Stimulated activated CD8-positive, alpha-beta memory T cell treated with anti-CD3 and anti-CD28 coated beads, Interleukin-15, amount 100 ng/mL, for 1 hour (primary cell): ENCODE measurements around the gene HLF.

Experiments used
- DNase-seq: peaks from one replicate; pipeline ENCODE4 v3.0.0-alpha.2; 2020; ENCODE audit warnings: low read depth

The HLF gene

DNA sequence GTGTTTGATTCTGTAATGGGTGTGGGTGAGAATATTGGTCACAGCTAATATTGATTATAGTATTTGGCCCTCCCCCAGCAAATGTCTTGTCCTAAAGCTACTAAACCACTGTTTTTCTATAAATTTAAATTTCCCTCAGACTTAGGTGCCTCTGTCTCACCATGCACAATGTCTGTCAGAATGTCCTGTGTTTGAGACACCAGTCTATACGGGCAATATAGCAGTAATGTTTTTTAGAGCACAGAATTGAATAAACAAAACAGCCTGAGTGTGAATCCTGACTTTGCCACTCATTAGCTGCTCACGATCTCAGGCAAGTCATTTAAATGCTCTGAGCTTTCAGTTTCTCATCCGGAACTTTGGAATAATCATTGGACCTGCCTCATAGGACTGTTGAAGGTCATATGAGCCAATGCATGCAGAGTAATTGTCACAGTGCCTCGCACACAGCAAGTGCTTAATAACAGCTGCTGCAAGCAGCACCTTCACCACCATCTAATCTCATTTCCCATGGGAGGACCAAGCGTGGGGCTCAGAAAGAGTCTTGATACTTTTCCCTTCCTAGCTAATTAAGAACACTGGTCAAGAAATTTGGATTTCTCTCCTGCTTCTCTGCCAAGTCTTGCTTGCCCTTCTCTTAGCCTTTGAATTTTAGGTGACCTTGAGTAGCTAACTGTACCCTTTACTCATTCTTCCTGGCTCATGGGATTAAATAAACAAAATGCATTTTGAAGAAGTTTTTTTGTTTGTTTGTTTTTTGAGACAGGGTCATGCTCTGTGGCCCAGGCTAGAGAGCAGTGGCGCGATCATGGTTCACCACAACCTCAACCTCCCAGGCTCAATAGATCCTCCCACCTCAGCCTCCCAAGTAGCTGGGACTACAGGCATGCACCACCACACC, 9.8 kb downstream of the HLF start:
- no peak for DNase-seq

DNA sequence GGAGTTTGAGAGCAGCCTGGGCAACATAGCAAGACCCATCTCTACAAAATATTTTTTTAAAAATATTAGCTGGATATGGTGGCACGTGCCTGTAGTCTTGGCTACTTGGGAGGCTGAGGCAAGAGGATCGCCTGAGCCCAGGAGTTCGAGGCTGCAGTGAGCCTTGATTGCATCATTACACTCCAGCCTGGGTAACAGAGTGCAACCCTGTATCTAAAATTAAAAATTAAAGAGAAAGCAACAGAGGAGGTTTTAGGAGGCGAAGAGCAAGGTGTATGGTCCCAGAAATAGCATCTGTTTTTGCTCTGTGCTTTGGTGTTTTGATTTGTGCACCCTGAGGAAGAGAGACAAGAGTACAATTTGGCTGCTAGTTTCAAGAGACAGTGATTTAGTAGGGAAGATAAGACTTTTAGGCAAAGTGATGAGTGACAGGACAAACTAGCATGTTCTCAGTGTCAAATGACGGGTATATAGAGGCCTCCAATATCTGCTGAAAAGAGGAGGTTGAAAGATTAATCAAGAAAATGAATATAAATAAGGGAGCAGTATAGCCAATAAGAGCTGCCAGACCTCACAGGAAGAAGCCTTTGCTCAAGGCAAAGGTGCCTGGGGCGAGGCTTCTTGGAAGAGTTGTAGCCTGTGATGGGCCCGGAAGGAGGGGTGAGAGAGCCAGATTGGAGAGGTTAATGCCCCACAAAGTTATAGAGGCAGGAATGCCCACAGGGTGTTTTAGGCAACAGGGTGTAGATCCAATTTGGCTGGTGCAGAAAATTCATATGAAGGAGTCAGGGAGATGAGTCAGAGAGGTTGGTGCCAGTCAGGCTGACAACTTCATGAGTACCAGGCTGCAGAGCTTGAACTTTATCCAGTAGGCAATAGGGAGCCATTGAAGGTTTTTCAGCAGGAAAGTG, 11.4 kb downstream of the HLF start:
- DNase-seq, result no peak

DNA sequence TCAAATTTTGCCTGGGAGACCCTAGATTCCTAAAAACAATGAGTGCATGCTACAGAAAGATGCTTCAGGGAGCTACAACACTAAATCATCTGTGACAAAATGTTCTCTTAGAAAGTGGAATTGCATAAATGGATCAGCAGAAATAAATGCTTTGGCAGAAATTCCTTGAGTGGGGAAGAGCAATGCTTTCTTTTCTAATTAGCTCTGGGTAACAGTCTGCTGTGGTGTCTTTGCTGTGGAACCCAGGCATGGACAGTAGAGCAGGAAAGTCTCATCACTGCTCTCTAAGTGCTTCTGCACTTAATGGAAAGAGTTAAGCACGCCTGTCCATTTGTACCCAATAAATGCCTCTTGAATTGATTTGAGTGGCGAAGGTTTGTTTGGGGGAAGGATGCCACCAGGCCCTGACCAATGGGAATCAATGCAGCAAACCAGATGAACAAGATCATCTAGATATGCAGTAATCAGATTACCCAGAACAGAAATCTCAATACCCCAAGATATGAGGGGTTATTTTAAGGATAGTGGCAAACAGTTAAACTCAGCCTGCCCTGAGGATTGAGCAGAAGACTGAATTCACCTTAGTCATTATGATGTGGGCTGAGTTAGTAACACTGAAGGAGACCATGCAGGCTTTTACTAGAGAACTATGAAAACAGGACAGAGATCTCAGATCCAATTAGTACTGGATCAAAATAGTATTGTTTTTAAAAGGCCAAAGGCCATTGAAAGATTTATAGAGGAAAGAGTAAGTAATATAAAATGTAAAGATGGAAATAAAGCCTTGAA, 13.6 kb downstream of the HLF start:
- no peak for DNase-seq

DNA sequence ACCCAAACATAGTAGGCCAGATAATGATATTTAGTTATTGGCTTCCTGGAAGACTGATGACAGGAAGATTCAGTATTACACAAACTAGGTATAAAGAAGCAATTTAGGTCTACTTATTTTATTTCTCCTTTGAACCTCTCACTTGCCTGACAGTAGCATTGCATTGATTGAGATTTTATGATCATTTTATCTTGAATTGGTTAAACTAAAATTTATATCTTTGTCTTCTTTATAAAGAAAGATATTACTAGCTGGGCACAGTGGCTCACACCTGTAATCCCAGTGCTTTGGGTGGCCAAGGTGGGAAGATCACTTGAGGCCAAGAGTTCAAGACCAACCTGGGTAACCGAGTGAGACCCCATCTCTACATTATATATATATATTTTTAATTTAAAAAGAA, 14.4 kb downstream of the HLF start:
- DNase-seq, result no peak

DNA sequence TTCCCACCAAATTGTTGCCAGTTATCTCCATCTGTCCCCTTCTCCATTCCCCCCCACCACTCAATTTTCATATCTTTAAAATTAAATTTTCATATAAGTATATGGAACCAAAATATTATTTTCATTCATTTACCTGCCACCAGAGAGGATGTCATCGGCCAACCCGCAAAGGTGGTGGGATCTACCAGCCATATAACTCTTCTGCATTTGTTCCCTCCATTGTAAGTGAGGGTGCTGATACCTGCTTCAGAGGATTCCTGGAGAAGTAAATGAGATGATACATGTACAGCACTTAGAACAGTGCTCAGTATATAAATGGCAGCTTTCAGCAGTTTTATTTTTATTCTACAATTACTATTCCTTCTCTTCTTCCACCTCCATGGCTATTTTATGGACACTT, 15.0 kb downstream of the HLF start:
- no peak for DNase-seq

DNA sequence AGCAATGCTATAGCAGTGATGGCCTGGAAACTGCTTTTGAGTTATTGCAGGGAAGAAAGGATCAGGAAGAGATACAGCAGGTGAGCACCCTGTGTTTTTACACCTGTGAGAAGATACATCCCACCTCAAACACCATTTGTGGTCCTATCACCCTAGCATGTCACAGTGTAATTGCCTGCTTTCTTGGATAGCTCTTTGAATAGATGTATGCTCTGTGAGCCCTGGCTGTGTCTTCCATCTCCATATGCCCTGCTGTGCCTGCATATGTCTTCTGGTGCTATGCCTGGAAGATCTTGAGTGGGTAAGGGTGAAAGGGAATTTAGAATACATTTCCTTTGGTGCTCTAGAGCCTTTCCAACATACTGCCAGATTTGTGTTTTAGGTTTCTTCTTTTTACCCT, 15.5 kb downstream of the HLF start:
- no peak for DNase-seq

DNA sequence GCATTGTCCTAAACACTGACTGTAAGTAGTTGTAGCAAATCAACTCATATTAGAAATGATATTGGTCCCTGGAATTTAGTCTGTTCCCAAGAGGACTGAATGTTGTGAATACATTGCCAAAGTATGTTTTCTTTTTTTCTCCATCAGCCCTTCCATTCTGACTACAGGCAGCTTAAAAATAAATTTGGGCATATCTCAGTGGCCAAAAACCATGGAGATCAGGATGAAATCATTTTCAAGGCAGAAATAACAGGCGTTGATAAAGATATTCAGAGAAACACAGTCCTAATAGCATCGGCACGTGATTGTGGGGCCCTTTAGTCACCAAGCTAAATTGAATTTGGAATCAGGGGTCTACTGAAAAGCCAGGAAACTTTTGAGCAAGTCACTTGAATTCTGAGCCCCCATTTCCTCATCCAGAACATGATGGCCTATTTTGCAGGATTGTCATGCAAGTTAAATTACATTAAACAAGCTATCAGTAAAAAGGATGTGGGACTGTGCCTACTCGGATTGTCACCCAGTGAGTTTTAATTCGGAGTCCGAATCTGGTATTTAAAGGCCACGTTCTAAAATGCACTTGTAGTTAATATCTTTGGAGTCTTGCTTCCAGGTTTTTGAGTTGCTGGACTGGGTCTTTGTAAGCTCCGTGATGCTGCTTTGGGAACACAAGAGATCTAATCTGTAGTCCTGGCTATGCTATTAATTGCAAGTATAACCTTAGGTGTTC, 17.1 kb downstream of the HLF start:
- no peak for DNase-seq

DNA sequence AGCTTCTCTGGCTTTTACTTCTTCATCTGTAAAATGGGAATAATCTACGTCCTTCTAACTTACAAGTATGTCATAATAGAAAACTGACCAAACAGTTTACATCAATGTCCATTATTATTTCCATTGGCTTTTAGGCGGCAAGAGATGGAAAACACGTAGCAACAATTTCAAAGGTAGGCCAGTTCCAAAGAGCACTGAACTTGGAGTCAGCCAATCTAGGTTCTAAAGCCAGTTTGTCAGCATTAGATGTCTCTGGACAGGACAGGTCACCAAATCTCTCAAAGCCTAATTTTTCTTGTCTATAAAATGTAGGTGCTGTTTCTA, 17.6 kb downstream of the HLF start:
- no peak for DNase-seq

DNA sequence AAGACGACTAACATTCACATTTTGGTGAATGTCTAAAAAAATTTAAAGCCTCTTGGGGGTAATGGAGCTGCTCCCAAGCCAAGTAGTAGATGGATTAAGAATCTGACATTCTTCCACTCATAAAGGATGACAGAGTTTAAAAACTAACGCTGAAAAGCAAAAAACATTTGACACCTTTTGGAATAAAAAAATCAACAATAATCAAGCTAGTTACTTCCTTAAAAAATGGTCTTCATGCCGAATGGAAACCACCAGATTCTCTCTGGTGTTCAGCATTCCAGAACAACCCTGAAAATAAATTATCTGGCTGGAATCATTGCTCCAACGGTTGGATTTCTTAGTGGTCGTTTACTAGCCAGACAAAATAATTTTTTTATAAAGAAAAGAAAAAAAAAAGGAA, 18.0 kb downstream of the HLF start:
- no peak for DNase-seq

DNA sequence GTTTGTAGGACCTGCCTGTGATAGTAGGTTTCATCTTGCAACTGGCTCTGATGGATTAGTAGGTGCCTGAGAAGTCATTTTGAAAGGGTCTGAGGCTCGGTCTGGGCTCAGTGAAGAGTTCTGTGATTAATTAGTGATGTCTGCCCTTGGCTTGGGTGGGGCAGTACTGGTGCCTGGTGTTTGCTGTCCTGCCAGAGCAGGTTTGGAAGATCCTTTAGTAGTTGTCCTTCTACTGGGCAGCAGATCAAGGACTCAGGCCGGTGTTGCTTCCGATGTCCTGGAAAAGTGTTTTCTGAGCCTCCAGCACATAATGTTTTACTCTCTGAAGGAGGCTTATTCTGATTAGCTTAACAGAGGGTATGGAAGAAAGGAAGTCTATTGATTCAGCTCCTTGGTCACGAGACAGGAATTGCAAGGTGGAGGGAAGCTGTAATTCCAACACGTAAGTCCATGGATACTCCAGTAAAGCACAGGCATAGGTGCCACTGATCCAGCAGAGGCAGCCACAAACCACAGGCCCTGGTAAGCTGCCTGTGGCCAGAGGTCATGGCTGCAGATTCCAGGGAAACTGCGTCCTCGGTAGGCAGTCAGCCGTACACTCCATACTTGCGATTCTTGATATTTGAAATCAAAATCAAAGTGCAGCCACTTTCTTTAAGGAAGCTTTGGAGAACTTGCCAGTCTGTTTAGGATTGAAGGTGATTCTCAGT, 18.7 kb downstream of the HLF start:
- DNase-seq, result no peak

DNA sequence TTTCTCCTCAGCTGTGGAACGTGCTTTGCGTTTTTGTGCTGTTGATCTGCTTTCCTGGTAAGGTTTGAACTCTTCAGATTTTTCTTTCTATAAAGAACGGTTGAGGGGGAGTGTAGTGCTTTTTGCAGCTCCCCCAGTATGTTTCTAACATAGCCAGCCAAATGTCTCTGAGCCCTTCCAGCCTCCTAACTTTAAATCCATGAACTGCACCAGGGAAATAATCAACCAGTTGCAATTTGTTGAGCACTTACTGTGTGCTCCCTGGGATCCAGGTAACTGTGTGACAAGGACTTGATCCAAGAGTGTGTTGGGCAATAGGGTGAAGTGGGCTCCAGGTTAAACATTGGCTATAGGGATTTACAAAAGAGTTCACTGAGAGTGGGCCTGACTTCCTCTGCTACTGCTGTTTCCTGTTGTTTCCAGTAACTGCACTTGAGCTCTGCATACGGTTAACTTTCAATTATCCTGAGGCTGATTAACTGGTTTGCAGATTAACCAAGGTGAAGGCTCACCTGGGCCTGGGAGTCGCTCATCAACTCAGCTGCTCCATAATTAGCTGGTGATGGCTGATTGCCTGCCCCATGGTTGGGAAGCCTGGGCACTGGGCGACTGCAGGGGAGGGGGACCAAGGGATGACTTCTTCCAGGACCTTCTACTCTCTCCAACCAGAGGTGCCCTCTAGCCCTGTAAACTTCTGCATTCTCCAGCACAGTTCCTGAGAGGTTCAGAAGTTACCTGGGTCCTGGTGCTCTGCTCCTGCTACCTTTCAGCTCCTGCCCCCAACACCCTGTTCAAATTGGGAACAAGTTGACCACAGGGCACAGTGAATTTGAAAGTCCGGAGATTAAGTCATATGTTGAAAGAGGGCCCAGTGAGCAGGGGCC, 19.5 kb downstream of the HLF start:
- no peak for DNase-seq

DNA sequence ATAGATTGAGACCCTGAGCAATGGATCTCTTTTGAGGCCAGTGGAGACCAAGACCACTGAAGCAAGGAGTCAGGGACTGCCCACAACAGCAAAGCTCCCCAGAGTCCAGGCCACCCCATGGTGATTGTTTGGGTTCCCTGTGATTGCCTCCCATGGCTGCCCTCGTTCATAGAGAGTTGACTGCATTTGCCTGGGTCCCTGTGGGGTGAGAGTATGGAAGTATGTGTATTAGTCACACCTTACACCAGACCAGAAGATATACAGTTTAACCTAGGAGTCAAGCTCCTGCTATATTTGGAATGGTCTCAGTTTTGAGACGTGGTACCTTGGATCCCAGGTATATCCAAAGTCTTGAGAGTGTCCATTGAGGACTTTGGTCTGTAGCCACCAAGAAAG, 20.2 kb downstream of the HLF start:
- no peak for DNase-seq

DNA sequence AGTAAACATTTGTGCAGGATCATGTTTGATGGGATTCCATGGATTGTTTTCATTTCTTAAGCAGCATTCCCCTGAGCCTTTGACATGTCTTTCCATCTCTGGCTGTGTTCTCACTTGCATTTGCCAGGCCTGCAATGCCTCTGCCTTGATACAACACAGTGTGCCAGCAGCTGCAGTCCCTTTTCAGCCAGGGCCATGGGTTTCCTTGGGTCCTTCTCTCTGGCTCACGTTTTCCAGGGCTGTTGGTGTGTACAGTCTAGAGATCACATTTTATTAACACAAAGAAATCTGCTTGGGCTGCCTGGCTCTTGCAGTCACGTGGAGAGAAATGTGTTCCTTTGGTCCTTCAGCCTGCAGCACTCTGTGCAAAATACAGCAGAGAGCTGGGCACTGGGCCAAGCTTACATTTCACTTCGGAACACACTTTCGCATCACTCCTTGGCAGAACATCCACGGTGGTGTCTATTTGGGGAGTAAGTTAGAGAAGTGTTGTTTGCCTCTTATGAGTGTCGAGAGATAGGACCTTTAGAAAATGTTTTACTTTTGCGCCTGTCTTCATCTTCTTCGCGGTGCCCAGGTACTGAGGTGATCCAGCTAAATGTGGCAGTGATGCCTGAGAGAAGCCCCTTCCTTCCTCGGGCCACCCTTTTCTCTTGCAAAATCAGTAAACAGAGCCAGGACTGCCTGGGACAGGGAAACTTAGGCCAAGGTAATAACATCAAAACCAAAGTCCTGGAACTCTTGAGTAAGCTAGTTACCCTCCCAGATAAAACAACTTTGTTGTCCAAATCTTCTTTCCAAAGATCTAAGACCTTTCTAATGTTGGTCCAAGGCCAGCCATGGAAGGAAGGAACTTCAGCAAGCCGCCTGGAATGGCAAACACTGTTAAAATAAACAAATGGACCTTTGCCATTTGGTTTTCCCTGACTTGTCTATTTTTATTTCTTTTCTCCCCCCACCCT, 20.9 kb downstream of the HLF start:
- DNase-seq, result no peak

DNA sequence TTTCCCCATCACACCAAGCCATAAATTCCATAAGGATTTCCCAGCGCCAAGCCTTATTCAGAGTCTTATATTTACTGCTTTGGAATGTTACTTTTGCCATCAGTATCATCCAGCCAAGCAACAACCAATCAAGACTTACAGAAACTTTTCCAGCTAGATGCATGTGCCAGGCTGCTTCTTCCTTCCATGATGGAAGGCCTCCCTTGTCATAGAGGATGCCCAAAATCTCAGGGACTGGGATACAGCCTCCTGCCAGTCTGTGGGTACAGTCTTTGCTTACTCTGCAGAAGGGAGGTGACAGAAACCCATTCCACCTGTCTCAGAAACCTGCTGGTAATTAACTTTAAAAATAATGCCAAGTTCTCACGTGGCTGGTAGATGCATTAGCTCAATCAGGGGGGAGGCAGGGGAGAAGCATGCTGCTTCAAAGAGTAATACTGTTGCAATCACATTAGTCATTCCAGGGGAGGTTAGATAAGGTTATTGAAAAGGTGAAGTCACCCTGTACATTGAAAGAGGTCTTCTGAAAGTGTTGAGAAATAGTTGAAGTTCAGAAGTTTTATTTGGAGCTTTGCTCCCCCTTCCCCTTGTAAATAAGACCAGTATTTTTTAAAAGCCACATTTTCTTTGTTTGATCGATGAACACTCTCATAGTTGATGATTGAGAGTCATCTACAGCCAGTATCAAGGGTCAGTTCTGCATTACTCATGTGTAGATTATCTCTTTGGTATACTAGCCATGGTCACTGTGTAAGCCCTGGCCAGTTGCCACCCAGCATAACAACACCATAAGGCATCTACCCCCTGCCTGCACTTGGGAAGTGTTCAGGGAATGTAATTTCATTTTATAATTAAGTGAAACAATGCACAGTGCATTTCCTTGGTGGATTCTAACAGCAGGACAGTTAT, 22.2 kb downstream of the HLF start:
- DNase-seq, result no peak

DNA sequence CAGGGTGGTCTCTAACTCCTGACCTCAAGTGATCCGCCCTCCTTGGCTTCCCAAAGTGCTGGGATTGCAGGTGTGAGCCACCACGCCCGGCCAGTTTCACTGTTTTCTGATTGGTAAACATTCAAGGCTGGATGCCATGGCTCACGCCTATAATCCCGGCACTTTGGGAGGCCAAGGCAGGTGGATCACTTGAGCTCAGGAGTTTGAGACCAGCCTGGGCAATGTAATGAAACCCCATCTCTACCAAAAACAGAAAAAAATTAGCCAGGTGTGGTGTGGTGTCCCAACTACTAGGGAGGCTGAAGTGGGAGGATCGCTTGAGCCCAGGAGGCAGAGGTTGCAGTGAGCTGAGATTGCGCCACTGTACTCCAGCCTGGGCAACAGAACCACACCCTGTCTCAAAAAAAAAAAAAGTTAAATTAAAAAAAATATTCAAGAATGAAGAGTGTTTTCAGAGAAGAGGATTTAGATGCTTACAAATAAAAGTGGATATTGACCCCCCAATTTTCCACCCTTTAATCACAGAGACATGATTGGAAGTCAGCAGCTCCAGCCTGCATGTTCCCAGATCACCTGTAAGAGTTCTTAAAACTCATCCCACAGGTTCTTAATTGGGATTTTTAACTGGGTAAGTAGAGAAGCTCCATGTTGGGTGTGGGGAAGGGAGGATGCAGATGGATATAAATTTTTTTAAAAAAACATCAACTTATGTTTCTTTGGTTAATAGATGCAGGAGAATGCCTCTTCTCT, 23.8 kb downstream of the HLF start:
- DNase-seq, result no peak

DNA sequence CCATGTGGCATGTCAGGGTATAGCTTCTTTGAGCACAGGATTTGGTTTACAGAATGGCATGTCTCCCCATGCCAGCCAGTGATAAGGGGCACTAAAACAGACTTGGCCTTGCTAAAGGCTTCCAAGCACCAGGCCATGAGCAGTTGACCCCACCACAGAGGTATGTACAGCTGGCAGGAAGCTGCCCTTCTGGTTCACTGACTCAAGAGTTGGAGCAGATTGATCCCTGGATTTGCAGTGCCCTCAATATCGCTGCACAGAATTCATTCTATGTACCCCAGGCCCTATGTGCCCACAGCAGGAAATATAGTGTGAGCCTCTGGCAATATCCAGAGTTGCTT, 24.3 kb downstream of the HLF start:
- no peak for DNase-seq

DNA sequence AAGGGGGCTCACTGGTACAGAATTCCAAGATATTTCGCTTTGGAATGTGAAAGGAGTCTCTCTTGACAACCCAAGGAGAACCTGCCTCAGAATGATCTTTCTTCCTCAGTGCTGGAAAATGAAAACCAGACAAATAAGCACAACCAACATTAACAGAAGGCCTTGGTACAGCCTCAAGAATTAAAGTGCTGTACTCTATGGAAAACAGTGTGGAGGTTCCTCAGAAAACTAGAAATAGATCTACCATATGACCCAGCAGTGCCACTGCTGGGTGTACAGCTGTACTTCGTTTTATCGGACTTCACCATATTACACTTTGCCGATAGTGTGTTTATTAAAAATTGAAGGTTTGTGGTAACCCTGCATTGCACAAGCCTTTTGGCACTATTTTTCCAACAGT, 25.2 kb downstream of the HLF start:
- no peak for DNase-seq
